ENCODE measurements around the gene USE1. TPM values are rescaled to one million over a fixed set of nuclear protein-coding genes. Genes with fewer than 3 reads are reported as not detected.

The USE1 gene
- total and polyA plus RNA-seq, 8 donors: 16.2 to 113 (median 55.3) TPM; not detected in 1

- Histone ChIP-seq H3K27ac (no peak overlapping the region), H3K4me3 (no peak overlapping the region), H3K27me3 (no peaks in the 10 kb centered on the region), H3K36me3 (peaks cover 36 to 70% (median 66%) of the 10 kb centered on the region in 4 donors), H3K4me1 (peaks cover 14 to 26% (median 23%) of the 10 kb centered on the region in 4 donors), H3K9me3 (no peaks in the 10 kb centered on the region)
- WGBS, 5 donors: 90 to 95% (median 92%) methylated on average over 36 to 58 of the region's 58 CpGs
- intact Hi-C loops (cut with DNase I; ENCODE audit: low total_unique reads): no loop called here
- DNase-seq: no peak
- no peak for TF ChIP-seq CTCF (IDR thresholded peaks at IDR 0.05)
- no peak for TF ChIP-seq EP300 (IDR thresholded peaks at IDR 0.05)
- no peak for TF ChIP-seq POLR2AphosphoS5 (IDR thresholded peaks at IDR 0.05)
Measured at GRCh38 chr19:17211547-17212446, 3.4 kb upstream of the USE1 start.

GRCh38 chr19:17213334-17213733 lies 1.8 kb upstream of the USE1 start:
- peaks cover 45 to 69% (median 68%) of the 10 kb centered on the region in 4 donors for H3K36me3 ChIP-seq
- no peak overlapping the region for H3K27ac ChIP-seq
- 81 to 95% (median 88%) methylated on average over 3 to 5 of the region's 5 CpGs for WGBS, 5 donors
- H3K4me3 ChIP-seq: no peak overlapping the region
- no peaks in the 10 kb centered on the region for H3K27me3 ChIP-seq
- no peaks in the 10 kb centered on the region for H3K9me3 ChIP-seq
- TF ChIP-seq CTCF (IDR thresholded peaks at IDR 0.05) (no peak), POLR2AphosphoS5 (IDR thresholded peaks at IDR 0.05) (no peak), POLR2A (IDR thresholded peaks at IDR 0.05) (no peak), EP300 (IDR thresholded peaks at IDR 0.05) (no peak)
- intact Hi-C loops (cut with DNase I; ENCODE audit: low total_unique reads): no loop called here
- H3K4me1 ChIP-seq: peaks cover 14 to 26% (median 23%) of the 10 kb centered on the region in 4 donors
- no peak for DNase-seq

GRCh38 chr19:17214508-17215126 lies 540 bp upstream of the USE1 start:
- no peaks in the 10 kb centered on the region for H3K27me3 ChIP-seq
- peaks cover 40 to 69% (median 65%) of the 10 kb centered on the region in 4 donors for H3K36me3 ChIP-seq
- peak overlapping the region; percentile 50 to 80 (median 69) for H3K4me3 ChIP-seq
- H3K9me3 ChIP-seq: no peaks in the 10 kb centered on the region
- TF ChIP-seq CTCF (IDR thresholded peaks at IDR 0.05) (no peak), POLR2A (IDR thresholded peaks at IDR 0.05) (no peak), EP300 (IDR thresholded peaks at IDR 0.05) (no peak), POLR2AphosphoS5 (IDR thresholded peaks at IDR 0.05) (no peak)
- H3K4me1 ChIP-seq: peaks cover 14 to 26% (median 21%) of the 10 kb centered on the region in 4 donors
- peak overlapping the region; percentile 93 to 98 (median 94) for H3K27ac ChIP-seq
- WGBS, 5 donors: 18 to 28% (median 25%) methylated on average over 12 to 16 of the region's 16 CpGs
- DNase-seq: no peak
- intact Hi-C loops (cut with DNase I; ENCODE audit: low total_unique reads): no loop called here

- Histone ChIP-seq H3K27ac (peak overlapping the region in 4 of 5 donors; percentile 93 to 95 (median 94)), H3K36me3 (peaks cover 30 to 54% (median 51%) of the 10 kb centered on the region in 4 donors), H3K4me1 (peaks cover 14 to 30% (median 27%) of the 10 kb centered on the region in 4 donors), H3K27me3 (no peaks in the 10 kb centered on the region), H3K9me3 (no peaks in the 10 kb centered on the region), H3K4me3 (peak overlapping the region; percentile 50 to 80 (median 69))
- DNase-seq: peak in 1 of 2 donors; percentile 44
- WGBS, 5 donors: 26 to 71% (median 68%) methylated on average over 10 to 13 of the region's 13 CpGs
- no peak for TF ChIP-seq POLR2AphosphoS5 (IDR thresholded peaks at IDR 0.05)
- TF ChIP-seq EP300 (IDR thresholded peaks at IDR 0.05): no peak
- TF ChIP-seq CTCF (IDR thresholded peaks at IDR 0.05): no peak
- no peak for TF ChIP-seq POLR2A (IDR thresholded peaks at IDR 0.05)
- intact Hi-C loops (cut with DNase I; ENCODE audit: low total_unique reads): no loop called here
Measured at GRCh38 chr19:17216058-17216670, 1.0 kb downstream of the USE1 start.

All from stomach (tissue), 9 donors.